Measurements from ENCODE around the gene RUFY3. TPM values are rescaled to one million over a fixed set of nuclear protein-coding genes. Genes with fewer than 3 reads are reported as not detected.

Gene RUFY3
- total and polyA plus RNA-seq, 9 of the 15 experiments (the other 6 are each of a cell fraction or from before 2014, with no cell fraction given) = 4.2 to 31.1 (median 21.5) TPM

DNA sequence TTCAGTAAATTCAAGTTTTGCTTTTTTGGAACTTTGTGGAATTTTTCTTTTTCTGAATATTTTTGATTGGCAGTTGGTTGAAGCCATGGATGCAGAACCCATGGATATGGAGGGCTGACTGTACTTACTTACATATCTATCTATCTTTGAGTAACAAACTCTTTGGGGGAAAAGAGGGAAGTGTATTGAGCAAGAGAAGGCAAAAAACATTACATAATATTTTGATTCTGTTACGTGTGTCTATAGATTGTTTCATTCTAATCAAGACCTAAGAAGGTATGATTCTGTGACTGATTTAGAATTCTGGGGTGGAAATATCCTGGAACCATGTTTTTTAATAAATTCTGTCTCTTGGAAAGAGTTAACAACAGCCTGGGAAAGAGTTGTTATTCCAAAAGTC lies 86.4 kb downstream of the RUFY3 start:
- TF ChIP-seq CREBBP (IDR thresholded peaks at IDR 0.05; ENCODE audit: low read depth, low read length) (no peak), CREB3L1 (IDR thresholded peaks at IDR 0.05; ENCODE audit: borderline replicate concordance, low read depth) (no peak), RBM22 (IDR thresholded peaks at IDR 0.05; ENCODE audit: low read depth, low read length, poor library complexity, severe bottlenecking) (no peak), TCF3 (CRISPR knock-in tag; IDR thresholded peaks at IDR 0.05) (no peak), ARID2 (IDR thresholded peaks at IDR 0.05) (no peak), ZC3H4 (CRISPR knock-in tag; IDR thresholded peaks at IDR 0.05; ENCODE audit: borderline replicate concordance) (no peak), SMARCA5 (IDR thresholded peaks at IDR 0.05) (no peak), SPI1 (IDR thresholded peaks at IDR 0.05; ENCODE audit: borderline replicate concordance, low read depth, low read length) (no peak), ZNF436 (CRISPR knock-in tag; IDR thresholded peaks at IDR 0.05) (no peak), ZNF511 (CRISPR knock-in tag; IDR thresholded peaks at IDR 0.05) (no peak), SMC3 (conservative IDR thresholded peaks at IDR 0.05; ENCODE audit: insufficient read depth, low read depth, low read length) (no peak), STAT5B (CRISPR knock-in tag; IDR thresholded peaks at IDR 0.05) (no peak), BMI1 (IDR thresholded peaks at IDR 0.05; ENCODE audit: low read length) (no peak)
- TF ChIP-seq, protein P1, sequence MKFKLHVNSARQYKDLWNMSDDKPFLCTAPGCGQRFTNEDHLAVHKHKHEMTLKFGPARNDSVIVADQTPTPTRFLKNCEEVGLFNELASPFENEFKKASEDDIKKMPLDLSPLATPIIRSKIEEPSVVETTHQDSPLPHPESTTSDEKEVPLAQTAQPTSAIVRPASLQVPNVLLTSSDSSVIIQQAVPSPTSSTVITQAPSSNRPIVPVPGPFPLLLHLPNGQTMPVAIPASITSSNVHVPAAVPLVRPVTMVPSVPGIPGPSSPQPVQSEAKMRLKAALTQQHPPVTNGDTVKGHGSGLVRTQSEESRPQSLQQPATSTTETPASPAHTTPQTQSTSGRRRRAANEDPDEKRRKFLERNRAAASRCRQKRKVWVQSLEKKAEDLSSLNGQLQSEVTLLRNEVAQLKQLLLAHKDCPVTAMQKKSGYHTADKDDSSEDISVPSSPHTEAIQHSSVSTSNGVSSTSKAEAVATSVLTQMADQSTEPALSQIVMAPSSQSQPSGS (CRISPR knock-in tag; IDR thresholded peaks at IDR 0.05) = no peak
- ATAC-seq (no peak), DNase-seq (ENCODE audit: extremely low read depth in 1 of 4, low spot score in 3 of 4) (no peak), FAIRE-seq (no peak)
- H2AFZ ChIP-seq (ENCODE audit: low read depth, low read length) = no peak overlapping the region
- 53% methylated on average over 1 of the region's 1 CpG for WGBS (ENCODE audit: insufficient coverage, low coverage, missing lambda C conversion rate)
- H3K4me3 ChIP-seq = no peak overlapping the region
- H4K20me1 ChIP-seq (replicated peaks; ENCODE audit: control insufficient read depth, insufficient read depth, low read length) = no peaks in the 10 kb centered on the region
- ChIA-PET CTCF (ENCODE audit: low intra/inter-chr PET ratio) (no interaction called here), POLR2A (no interaction called here)
- H3K9me3 ChIP-seq (replicated peaks; ENCODE audit: control insufficient read depth, insufficient read depth, low read depth, low read length) = no peaks in the 10 kb centered on the region
- H3K4me1 ChIP-seq (replicated peaks in 1 of 2; ENCODE audit: control insufficient read depth in 2 of 2, insufficient read depth in 2 of 2, low read length in 2 of 2) = no peaks in the 10 kb centered on the region
- H3K79me2 ChIP-seq (ENCODE audit: control insufficient read depth, insufficient read depth, low read length) = no peaks in the 10 kb centered on the region
- in situ Hi-C loops (cut with MboI) (no loop called here), intact Hi-C loops (cut with micrococcal nuclease) (no loop called here)
- H3K4me2 ChIP-seq (ENCODE audit: insufficient read depth, low read length) = no peak overlapping the region
- H3K27me3 ChIP-seq (ENCODE audit: control insufficient read depth in 2 of 2, insufficient read depth in 2 of 2, low read length in 2 of 2) = no peaks in the 10 kb centered on the region
- BruUV-seq (replicated peaks) = no TSS peak
- H3K36me3 ChIP-seq (ENCODE audit: control insufficient read depth, insufficient read depth, low read length) = 0 out of 3 replicates have a peak, but pooled peaks cover 3% of the 10 kb centered on the region
- H3K9ac ChIP-seq (ENCODE audit: insufficient read depth in 1 of 2, low read depth in 2 of 2, low read length in 2 of 2) = no peak overlapping the region
- no peaks in the 10 kb centered on the region for H3K9me1 ChIP-seq (ENCODE audit: control insufficient read depth, insufficient read depth, low read length)
- no peak overlapping the region for H3K27ac ChIP-seq (ENCODE audit: extremely low read depth, low read depth, low read length)

Data from K562 (cell line).